Liver (tissue), 4 donors: ENCODE data around the gene PIK3CG. TPM values are rescaled to one million over a fixed set of nuclear protein-coding genes. Genes with fewer than 3 reads are reported as not detected.

Source experiments
- polyA plus RNA-seq, 2 donors: library from polyadenylated mRNA; stranded (reverse) in 1 of 2; unstranded in 1 of 2; fragments of 200-250 nt in 1 of 2; fragments of >200 nt in 1 of 2; fragmentation: Nextera tagmentation in 1 of 2; extraction: Ambion mirVana in 1 of 2; gene quantifications; one replicate each; pipeline versions ENCODE4 v1.2.1 to v1.2.3, GENCODE V29; 2013 to 2015
- total RNA-seq, 2 donors: library from RNA; depleted of rRNA; stranded (reverse); fragments of >200 nt; gene quantifications; one replicate each; pipeline ENCODE4 v1.2.3, GENCODE V29; 2014
- donor health status: healthy.
- donor health status: healthy.
- donor health status: healthy.

Gene PIK3CG
- total and polyA plus RNA-seq, 4 donors, result 0.36 to 4.1 (median 1.3) TPM

Other genes with a start within 250 kb of the PIK3CG start
- gene CCDC71L, start 204.1 kb upstream of the PIK3CG start, total RNA-seq, result 10 to 100 TPM; 12.8 to 16.6 TPM
- 10 to 100 TPM in 1 of 2 donors, 1 to 10 TPM in 1; 7.4 to 11.7 TPM for gene CCDC71L, start 204.1 kb upstream of the PIK3CG start, polyA plus RNA-seq
- 10 to 100 TPM in 1 of 2 donors, 1 to 10 TPM in 1; 1.6 to 41.8 TPM for gene PRKAR2B, start 179.4 kb downstream of the PIK3CG start, total RNA-seq
- 1 to 10 TPM in 1 of 2 donors, under 1 TPM in 1; 0.88 to 1.6 TPM for gene PRKAR2B, start 179.4 kb downstream of the PIK3CG start, polyA plus RNA-seq